NCI-H128 (cell line): ENCODE data around the gene SS18L1.

Experiments
- DNase-seq: peaks from one replicate; lab custom pipeline; 2025; ENCODE audit not compliant: unreplicated experiment; lab: John Stamatoyannopoulos, UW

SS18L1 gene

DNA sequence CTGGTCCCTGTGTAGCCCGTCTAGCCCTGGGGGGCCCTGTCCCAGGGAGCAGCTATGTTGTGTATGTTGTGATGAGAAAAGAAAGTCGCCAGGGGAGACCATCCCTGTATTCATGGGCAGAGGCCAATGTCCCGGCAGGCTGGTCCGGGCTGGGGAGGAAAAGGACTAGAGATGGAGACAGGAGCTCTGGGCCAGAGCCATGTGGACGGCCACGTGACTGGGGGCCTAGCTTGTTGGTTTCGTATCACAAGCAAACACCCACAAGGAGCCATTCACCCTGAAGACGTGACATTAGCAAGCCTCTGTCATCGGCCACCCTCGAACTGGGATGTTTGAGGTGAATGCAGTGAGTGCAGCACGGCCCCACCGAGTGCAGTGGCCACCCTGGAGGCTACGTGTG lies 79.4 kb downstream of the SS18L1 start:
- no peak for DNase-seq

GRCh38 chr20:62223571-62223970 lies 80.0 kb downstream of the SS18L1 start:
- DNase-seq: no peak

GRCh38 chr20:62224113-62224855 lies 80.7 kb downstream of the SS18L1 start:
- DNase-seq: no peak

GRCh38 chr20:62225026-62225425 lies 81.5 kb downstream of the SS18L1 start:
- DNase-seq: no peak

DNA sequence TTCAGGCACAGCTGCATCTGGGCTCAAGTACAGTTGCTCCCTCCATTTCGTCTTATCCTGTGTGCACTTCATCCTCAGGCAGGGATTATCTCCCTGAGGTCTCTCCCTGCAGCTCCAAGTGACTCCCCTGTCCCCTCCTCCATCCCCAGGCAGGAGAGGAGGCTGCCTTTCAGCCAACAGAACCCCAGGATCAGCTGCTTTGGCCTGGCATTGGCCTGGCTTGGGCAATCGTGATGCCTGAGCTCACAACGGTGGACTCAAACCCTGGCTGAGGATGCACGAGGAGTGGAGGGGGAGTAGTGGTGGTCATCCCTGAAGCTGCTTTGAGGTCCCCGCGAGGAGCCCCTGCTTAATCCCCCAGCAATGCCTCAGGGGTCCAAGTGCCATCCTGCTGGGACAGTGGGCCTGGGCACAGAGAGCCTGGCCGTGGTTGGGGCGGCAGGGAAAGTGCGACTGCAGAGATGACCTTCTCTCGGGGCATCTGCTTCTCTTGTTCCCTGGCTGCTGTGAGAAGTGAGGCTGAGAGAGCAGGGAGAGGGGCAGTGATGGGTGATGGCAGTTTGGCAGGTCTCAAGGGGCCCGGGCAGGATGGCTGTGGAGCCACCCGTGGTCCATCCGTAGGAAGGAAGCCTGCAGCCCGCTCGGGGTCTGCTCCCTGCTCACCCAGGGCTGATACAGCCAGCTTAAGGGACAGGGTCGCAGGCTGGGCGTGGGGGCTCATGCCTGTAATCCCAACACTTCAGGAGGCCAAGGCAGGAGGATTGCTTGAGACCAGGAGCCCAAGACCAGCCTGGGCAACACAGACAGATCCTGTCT lies 82.5 kb downstream of the SS18L1 start:
- no peak for DNase-seq

GRCh38 chr20:62226707-62227590 lies 83.4 kb downstream of the SS18L1 start:
- no peak for DNase-seq

DNA sequence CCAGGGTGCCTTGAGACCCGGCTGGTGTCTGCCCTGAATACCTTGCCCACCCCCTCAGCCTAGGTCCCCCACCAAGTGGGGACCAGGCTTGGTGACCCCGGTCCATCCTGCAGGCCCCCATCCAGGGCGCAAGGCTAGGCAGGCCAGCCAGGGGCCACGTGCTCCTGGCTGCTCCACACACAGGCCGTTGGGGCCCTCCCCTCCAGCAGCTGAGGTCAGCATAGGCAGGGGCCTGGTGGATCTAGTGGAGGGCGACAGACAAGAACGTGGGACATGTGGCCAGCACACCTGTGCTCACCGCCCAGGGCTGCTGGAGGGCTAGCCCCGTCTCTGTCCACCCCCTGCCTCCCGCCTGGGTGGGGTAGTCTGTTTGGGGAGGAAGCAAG lies 84.0 kb downstream of the SS18L1 start:
- no peak for DNase-seq

GRCh38 chr20:62227977-62228958 lies 84.7 kb downstream of the SS18L1 start:
- no peak for DNase-seq

GRCh38 chr20:62228982-62229545 lies 85.5 kb downstream of the SS18L1 start:
- DNase-seq: no peak

GRCh38 chr20:62229667-62230066 lies 86.1 kb downstream of the SS18L1 start:
- DNase-seq: no peak

DNA sequence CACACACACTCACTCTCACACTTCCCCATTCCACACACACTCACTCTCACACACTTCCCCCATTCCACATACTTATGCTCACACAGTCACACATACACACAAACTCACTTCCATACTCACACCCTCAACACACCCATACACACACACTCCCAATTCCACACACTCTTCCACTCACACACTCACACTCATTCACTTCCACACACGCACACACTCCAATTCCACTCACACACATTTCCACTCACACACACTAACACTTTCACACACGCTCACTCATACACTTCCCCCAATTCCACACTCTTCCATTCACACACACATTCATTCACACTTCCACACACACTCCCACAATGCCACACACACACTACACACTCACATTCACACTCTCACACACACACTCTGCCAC lies 86.7 kb downstream of the SS18L1 start:
- no peak for DNase-seq

GRCh38 chr20:62230696-62231095 lies 87.1 kb downstream of the SS18L1 start:
- DNase-seq: no peak

DNA sequence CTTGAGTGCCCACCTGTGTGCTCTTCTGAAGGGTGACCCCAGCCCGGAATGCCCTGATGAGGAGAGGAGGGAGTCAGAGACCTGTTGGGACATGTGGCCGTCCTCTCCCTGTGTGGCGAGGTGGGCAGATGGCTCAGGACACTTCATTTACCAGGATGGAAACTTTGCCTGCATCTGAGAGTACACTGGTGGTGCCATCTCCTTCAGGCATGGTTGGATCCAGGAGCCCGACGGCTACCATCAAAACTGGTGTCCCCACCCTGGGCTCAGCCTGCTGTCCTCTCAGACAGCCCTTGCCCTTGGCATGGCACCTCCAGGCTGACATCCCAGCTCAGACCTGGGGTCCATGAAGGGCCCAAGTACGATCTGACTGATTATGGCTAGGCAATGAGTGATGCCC lies 87.7 kb downstream of the SS18L1 start:
- no peak for DNase-seq
